Endothelial cell of umbilical vein (primary cell): ENCODE results near the gene FGF19. TPM values are rescaled to one million over a fixed set of nuclear protein-coding genes. Genes with fewer than 3 reads are reported as not detected.

Source experiments
- BruUV-seq: library from RNA; stranded (reverse); fragments of 400-500 nt; replicated peaks from 2 replicates; lab custom pipeline; 2021; lab: Mats Ljungman, UMichigan
- CTCF ChIA-PET: fragments of 300-600, 350-600 bp; sonication (Branson Sonifier 250); formaldehyde crosslinking; loops from one replicate; lab custom pipeline; 2021; ENCODE audit warnings: antibody characterized with exemption, inconsistent platforms; lab: Charles Lee
- POLR2A ChIA-PET: fragments of 300-600, 350-600 bp; sonication (Branson Sonifier 250); formaldehyde crosslinking; loops from one replicate; lab custom pipeline; 2021; ENCODE audit warnings: antibody characterized with exemption, inconsistent platforms; lab: Charles Lee
- DNase-seq: peaks from one replicate; pipeline ENCODE4 v3.0.0-alpha.2; 2011; ENCODE audit warnings: low read depth, low spot score
- FAIRE-seq: peaks from 2 replicates; lab custom pipeline; 2011; peaks lifted over from hg19 to GRCh38; lab: Jason Lieb, UNC
- H2AFZ ChIP-seq: 2 replicates; pipeline ENCODE4 v1.6.0; 2012; ENCODE audit warnings: low read depth, low read length, control low read depth, inconsistent platforms
- H3K27ac ChIP-seq: 2 replicates; pipeline ENCODE4 v1.5.1; 2011; ENCODE audit warnings: low read depth, mild to moderate bottlenecking, control low read depth, low read length, moderate library complexity; ENCODE audit not compliant: insufficient read depth
- H3K27me3 ChIP-seq, 2 experiments: 2 replicates each; pipeline versions ENCODE4 v1.6.0 to v1.6.1; 2011; ENCODE audit warnings: low read length in 2 of 2, mixed read lengths in 1 of 2; ENCODE audit not compliant: control insufficient read depth in 2 of 2, insufficient read depth in 2 of 2
- H3K36me3 ChIP-seq, 2 experiments: 2 replicates in 1 of 2; 3 replicates in 1 of 2; pipeline ENCODE4 v1.5.1; 2011; ENCODE audit warnings: low read length in 2 of 2, mild to moderate bottlenecking in 1 of 2, moderate library complexity in 1 of 2; ENCODE audit not compliant: control insufficient read depth in 2 of 2, insufficient read depth in 2 of 2; ENCODE audit errors: extremely low read depth in 1 of 2
- H3K4me1 ChIP-seq: 3 replicates; pipeline ENCODE4 v1.5.1; 2011; ENCODE audit warnings: mild to moderate bottlenecking, low read length; ENCODE audit not compliant: control insufficient read depth, insufficient read depth; ENCODE audit errors: extremely low read depth
- H3K4me2 ChIP-seq: 2 replicates; pipeline ENCODE4 v1.6.1; 2011; ENCODE audit warnings: low read length, control low read depth, mixed read lengths; ENCODE audit not compliant: insufficient read depth
- H3K4me3 ChIP-seq, 3 experiments: fragments of 200-600 bp in 1 of 3; sonication (generic), shearing (Covaris generic) in 1 of 3; replicated peaks in 1 of 3; 2 replicates each; pipeline ENCODE4 v1.5.1; 2011 to 2016; ENCODE audit warnings: control low read depth in 3 of 3, low read length in 3 of 3, mild to moderate bottlenecking in 2 of 3, inconsistent platforms in 1 of 3, low read depth in 1 of 3, moderate library complexity in 1 of 3; ENCODE audit not compliant: insufficient read depth in 1 of 3
- H3K79me2 ChIP-seq: 2 replicates; pipeline ENCODE4 v1.6.0; 2012; ENCODE audit warnings: low read length, inconsistent platforms; ENCODE audit not compliant: control insufficient read depth, insufficient read depth
- H3K9ac ChIP-seq: replicated peaks from 2 replicates; pipeline ENCODE3; 2011; ENCODE audit warnings: low read length, control low read depth; ENCODE audit not compliant: insufficient read depth; ENCODE audit errors: extremely low read depth
- H3K9me1 ChIP-seq: replicated peaks from 3 replicates; pipeline ENCODE4 v1.6.0; 2011; ENCODE audit warnings: mild to moderate bottlenecking, low read length; ENCODE audit not compliant: control insufficient read depth, insufficient read depth; ENCODE audit errors: extremely low read depth
- H3K9me3 ChIP-seq: replicated peaks from 2 replicates; pipeline ENCODE4 v1.5.1; 2012; ENCODE audit warnings: low read length, inconsistent platforms; ENCODE audit not compliant: control insufficient read depth, insufficient read depth
- H4K20me1 ChIP-seq: replicated peaks from 2 replicates; pipeline ENCODE3; 2011; ENCODE audit warnings: mild to moderate bottlenecking, low read length; ENCODE audit not compliant: control insufficient read depth, insufficient read depth; ENCODE audit errors: extremely low read depth
- CTCF ChIP-seq, 2 donors: IDR thresholded peaks; 1 replicate in 1 of 2; 2 replicates in 1 of 2; pipeline ENCODE4 v1.5.1; 2011; ENCODE audit warnings: low read length in 2 of 2, mild to moderate bottlenecking in 2 of 2, moderate library complexity in 2 of 2, control low read depth in 1 of 2, inconsistent platforms in 1 of 2, low read depth in 1 of 2; ENCODE audit not compliant: insufficient read depth in 1 of 2; ENCODE audit errors: extremely low read depth in 1 of 2
- EZH2 ChIP-seq: IDR thresholded peaks from 2 replicates; pipeline ENCODE4 v1.6.1; 2012; ENCODE audit warnings: borderline replicate concordance, low read depth, mild to moderate bottlenecking, moderate library complexity, low read length, inconsistent platforms; ENCODE audit not compliant: severe bottlenecking
- FOS ChIP-seq: IDR thresholded peaks from 2 replicates; pipeline ENCODE4 v1.6.1; 2011; ENCODE audit warnings: mild to moderate bottlenecking, low read length, moderate library complexity, borderline replicate concordance; ENCODE audit not compliant: insufficient read depth
- GATA2 ChIP-seq: IDR thresholded peaks from 2 replicates; pipeline ENCODE4 v1.7.0; 2011; ENCODE audit warnings: low read depth, mild to moderate bottlenecking, moderate library complexity, mixed read lengths, low read length; ENCODE audit not compliant: insufficient read length, insufficient read depth
- JUN ChIP-seq: IDR thresholded peaks from 2 replicates; pipeline ENCODE4 v1.6.1; 2011; ENCODE audit warnings: borderline replicate concordance, low read depth; ENCODE audit not compliant: insufficient read length, insufficient read depth
- MAX ChIP-seq: IDR thresholded peaks from 2 replicates; pipeline ENCODE4 v1.6.1; 2011; ENCODE audit not compliant: insufficient read depth, insufficient read length
- MYC ChIP-seq: IDR thresholded peaks from one replicate; pipeline ENCODE4 v1.6.1; 2011; ENCODE audit warnings: mild to moderate bottlenecking, low read depth, low read length
- POLR2A ChIP-seq: IDR thresholded peaks from 2 replicates; pipeline ENCODE4 v1.6.1; 2012; ENCODE audit warnings: low read depth, mild to moderate bottlenecking, control low read depth, low read length
- POLR2AphosphoS5 ChIP-seq: IDR thresholded peaks from 2 replicates; pipeline ENCODE4 v1.6.1; 2012; ENCODE audit warnings: low read depth, mild to moderate bottlenecking, control low read depth, low read length, moderate library complexity; ENCODE audit not compliant: insufficient read depth
- dilution Hi-C: fragments of 300-500 bp; cut with MboI; formaldehyde crosslinking; loops from one replicate; pipeline ENCODE4 v1.15.0; 2019; ENCODE audit warnings: low sequenced_read_pairs; ENCODE audit not compliant: extremely low pct_ligation_motif_present
- intact Hi-C: fragments of 100-400 bp; cut with micrococcal nuclease; formaldehyde crosslinking; loops from one replicate; pipeline ENCODE4 v1.10.0; 2022
- polyA plus RNA-seq, 4 experiments: library from polyadenylated mRNA; depleted of rRNA in 3 of 4; stranded (reverse) in 3 of 4; unstranded in 1 of 4; fragments of >200 nt; gene quantifications; 2 replicates each; pipeline versions ENCODE4 v1.2.1 to v1.2.3, GENCODE V29; 2011 to 2012; ENCODE audit warnings: missing spikeins in 1 of 4
- total RNA-seq: library from RNA; stranded (reverse); gene quantifications from 2 replicates; pipeline ENCODE4 v1.2.3, GENCODE V29; 2021

Gene FGF19
- total and polyA plus RNA-seq, 2 donors (not counting 3 experiments of a cell fraction or from before 2014, with no cell fraction given): 0.03 TPM; not detected in 1

- Histone ChIP-seq H3K4me1 (peaks cover 3% of the 10 kb centered on the region), H4K20me1 (no peaks in the 10 kb centered on the region), H3K27ac (no peak overlapping the region), H3K27me3 (no peaks in the 10 kb centered on the region), H3K4me2 (no peak overlapping the region), H3K9ac (no peak overlapping the region), H3K4me3 (no peak overlapping the region), H3K36me3 (peaks cover 18 to 24% of the 10 kb centered on the region in 2 experiments), H3K79me2 (peaks cover 12% of the 10 kb centered on the region), H3K9me1 (no peaks in the 10 kb centered on the region), H3K9me3 (no peaks in the 10 kb centered on the region), H2AFZ (no peak overlapping the region)
- FAIRE-seq: no peak
- intact Hi-C loops: no loop called here
- dilution Hi-C loops: loop anchor here (25.0 kb wide), 1 partner anchor 542 kb away; no protein-coding TSS in a partner anchor
- no peak for TF ChIP-seq POLR2A
- TF ChIP-seq POLR2AphosphoS5: no peak
- TF ChIP-seq FOS: no peak
- DNase-seq: no peak
- BruUV-seq: no TSS peak
- POLR2A ChIA-PET: no interaction called here
- CTCF ChIA-PET: interaction anchor here (0.9 to 1.8 kb wide), 3 partner anchors 9 to 553 kb away, joined by 3 to 4 read pairs (median 3); no protein-coding TSS in a partner anchor
Measured at GRCh38 chr11:69654001-69654659, 49.7 kb downstream of the FGF19 start.

DNA sequence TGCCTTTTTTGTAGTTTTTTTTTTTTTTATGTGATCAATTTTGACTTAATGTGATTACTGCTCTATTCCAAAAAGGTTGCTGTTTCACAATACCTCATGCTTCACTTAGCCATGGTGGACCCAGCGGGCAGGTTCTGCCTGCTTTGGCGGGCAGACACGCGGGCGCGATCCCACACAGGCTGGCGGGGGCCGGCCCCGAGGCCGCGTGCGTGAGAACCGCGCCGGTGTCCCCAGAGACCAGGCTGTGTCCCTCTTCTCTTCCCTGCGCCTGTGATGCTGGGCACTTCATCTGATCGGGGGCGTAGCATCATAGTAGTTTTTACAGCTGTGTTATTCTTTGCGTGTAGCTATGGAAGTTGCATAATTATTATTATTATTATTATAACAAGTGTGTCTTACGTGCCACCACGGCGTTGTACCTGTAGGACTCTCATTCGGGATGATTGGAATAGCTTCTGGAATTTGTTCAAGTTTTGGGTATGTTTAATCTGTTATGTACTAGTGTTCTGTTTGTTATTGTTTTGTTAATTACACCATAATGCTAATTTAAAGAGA lies 50.3 kb downstream of the FGF19 start:
- dilution Hi-C loops (loop anchor here (25.0 kb wide), 1 partner anchor 541 kb away; no protein-coding TSS in a partner anchor), intact Hi-C loops (no loop called here)
- Histone ChIP-seq H3K9me1 (no peaks in the 10 kb centered on the region), H3K27ac (no peak overlapping the region), H3K4me3 (no peak overlapping the region), H3K4me1 (peaks cover 3% of the 10 kb centered on the region), H3K9ac (no peak overlapping the region), H3K4me2 (no peak overlapping the region), H3K9me3 (no peaks in the 10 kb centered on the region), H2AFZ (no peak overlapping the region), H4K20me1 (no peaks in the 10 kb centered on the region), H3K27me3 (no peaks in the 10 kb centered on the region), H3K36me3 (peaks cover 21 to 26% of the 10 kb centered on the region in 2 experiments), H3K79me2 (peaks cover 16% of the 10 kb centered on the region)
- no TSS peak for BruUV-seq
- ChIA-PET CTCF (interaction anchor here (0.9 to 1.8 kb wide), 4 partner anchors 9 to 552 kb away, joined by 3 to 4 read pairs (median 4); no protein-coding TSS in a partner anchor), POLR2A (no interaction called here)
- no peak for TF ChIP-seq MYC
- no peak for TF ChIP-seq GATA2
- TF ChIP-seq MAX: no peak
- TF ChIP-seq POLR2A: no peak
- no peak for TF ChIP-seq CTCF (IDR thresholded peaks at IDR 0.05; ENCODE audit: extremely low read depth in 1 of 2, insufficient read depth in 1 of 2, low read depth in 1 of 2, low read length in 2 of 2)
- no peak for TF ChIP-seq EZH2
- no peak for TF ChIP-seq FOS
- no peak for TF ChIP-seq JUN
- TF ChIP-seq POLR2AphosphoS5: no peak
- FAIRE-seq: no peak
- DNase-seq: no peak
